Stimulated activated CD8-positive, alpha-beta memory T cell treated with anti-CD3 and anti-CD28 coated beads, Interleukin-4, amount 100 ng/mL, for 48 hours (primary cell): Measurements from ENCODE around the gene CLSTN2.

Source experiments
- DNase-seq: peaks from one replicate; pipeline ENCODE4 v3.0.0-alpha.2; 2020

The CLSTN2 gene

GRCh38 chr3:140100479-140100878, 165.5 kb downstream of the CLSTN2 start:
- DNase-seq = no peak

DNA sequence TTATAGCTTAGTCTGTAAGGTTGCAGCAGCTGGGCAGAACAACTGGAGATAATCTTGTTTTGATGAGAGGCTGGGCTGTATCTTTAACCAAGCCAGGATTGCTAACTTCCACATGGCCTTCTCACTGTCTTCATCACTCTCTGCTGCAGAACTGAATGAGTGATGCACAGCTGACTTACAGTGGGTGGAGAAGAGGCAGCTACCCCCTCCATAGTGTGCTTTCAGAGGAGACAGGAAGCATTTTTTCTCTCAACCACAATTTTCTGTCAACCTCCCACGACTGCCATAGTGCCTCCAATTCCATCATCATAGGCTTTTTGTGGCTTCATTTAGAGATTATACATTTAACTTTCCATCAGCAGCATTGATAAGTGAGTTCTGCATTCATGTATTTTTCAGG, 168.2 kb downstream of the CLSTN2 start:
- DNase-seq = no peak

DNA sequence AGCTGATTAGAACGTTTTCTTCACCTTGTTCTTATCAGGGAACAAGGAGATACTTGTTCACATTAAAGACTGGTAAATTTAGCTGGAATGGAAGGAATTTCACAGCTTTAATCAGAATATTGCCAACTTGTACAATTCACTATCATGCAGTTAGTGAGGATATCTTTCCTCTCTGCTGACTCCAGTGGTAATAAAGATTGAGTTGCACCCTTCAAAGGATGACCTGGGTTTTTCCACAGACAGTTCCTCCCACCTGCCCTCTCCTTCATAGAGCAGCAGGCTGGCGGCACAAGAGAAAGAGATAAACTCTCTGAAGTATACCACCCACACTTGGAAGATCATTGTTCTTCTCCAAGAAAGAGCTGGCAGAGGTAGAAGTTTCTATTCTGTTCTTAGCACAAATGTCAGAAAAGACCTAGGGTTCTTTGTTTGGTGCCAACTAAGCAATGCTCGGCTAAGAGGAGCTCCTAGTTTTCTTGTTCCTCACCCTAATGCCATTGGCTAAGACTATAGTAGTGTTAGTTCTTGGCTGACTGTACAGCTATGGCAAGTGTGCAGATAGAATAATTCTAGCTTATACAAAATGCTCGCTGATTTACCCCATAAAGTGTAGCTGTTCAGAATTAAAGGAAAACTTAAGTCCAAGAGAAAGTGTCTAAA, 169.1 kb downstream of the CLSTN2 start:
- no peak for DNase-seq

DNA sequence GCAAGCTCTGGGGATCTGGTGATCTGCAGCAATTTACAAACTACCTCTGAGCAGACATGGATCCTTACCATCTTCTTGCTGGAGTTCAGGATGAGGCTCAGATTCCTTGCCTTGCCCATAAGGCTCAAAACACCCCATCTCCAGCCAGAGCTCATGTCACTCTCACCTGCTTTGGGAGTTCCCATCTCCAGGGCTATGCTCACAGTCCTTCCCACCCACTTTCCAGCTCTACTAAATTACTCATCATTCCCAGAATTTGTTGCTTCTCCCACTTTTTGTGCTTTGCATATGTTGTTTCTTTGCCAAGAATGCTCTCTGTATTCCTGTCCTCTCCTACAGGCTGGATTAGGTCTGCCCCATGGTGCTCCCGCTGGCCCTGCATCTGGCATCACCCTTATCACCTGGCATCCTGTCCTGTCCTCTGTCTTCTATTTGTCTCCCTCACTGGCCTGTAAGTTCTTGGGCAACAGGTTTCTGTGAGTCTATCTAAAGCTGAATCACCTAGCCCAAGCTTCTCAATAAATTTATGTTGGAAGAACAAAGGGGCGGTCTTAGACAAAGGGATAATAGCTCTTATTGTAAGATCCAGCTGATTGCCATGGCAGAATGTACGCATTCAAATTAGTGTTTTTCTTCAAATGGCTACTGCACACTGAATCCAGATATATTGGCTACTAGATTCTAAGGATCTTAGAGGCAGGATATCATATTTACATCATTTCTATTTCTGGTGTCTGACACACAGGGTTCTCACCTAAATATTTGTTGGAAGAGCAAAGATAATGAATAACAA, 179.2 kb downstream of the CLSTN2 start:
- DNase-seq = no peak

- DNase-seq = no peak
These were observed 179.8 kb downstream of the CLSTN2 start for GRCh38 chr3:140114789-140115080.

- DNase-seq = no peak
These were observed 182.1 kb downstream of the CLSTN2 start for GRCh38 chr3:140117096-140117526.

DNA sequence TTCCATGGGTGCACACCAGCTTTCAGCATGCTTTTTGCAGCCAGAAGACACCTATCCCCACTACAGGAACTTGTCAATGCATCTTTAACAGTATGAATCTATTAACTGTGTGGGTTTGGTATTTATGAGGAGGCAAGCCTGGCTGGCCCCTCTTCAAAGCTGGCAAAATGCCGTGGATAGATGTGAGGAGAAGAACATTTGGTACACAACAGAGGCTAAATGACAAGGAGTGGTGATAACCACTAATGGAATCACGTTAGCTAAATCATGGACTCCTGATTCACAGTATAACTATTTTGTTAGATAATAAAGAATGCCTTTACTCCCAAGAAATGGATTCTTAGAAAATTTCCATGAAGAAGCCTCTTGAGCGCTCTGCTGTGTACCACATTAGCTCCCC, 187.2 kb downstream of the CLSTN2 start:
- DNase-seq = no peak

DNA sequence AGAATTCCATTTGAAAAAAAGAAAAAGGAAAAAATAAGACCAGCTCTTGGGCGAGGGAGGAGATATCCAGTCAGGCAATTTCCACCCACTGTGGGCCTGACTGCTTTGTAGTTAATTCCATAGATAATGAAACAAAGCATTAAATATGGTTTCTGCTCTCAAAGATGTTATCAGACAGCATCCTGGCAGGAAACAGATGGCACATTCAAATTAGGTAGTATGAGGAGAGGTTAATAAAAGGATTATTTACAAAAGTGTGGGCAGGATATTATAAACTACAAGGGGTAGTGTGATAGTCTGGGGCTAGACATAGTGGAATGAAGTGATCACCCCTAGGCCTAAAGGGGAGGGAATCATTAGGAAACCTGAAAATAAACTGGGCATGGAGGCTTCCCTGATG, 193.2 kb downstream of the CLSTN2 start:
- DNase-seq = no peak

DNA sequence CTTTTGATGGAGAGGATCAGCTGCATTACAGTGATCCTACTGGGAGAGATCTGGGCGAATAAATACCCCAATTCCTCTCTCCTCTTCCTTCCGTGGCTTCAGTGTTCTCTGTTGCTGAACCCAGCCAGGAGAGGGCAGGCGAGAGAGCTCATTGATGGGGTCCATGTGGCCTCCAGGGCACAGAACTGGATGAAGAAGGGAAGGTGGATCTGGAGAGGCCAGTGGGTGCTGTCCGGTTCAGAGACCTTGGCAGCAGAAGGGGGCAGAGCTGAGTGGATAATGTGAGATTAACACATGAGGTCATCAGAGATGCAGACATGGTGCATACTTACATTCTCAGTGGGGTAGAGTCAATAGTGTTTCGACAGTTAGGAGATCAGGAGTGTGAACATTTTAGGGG, 193.6 kb downstream of the CLSTN2 start:
- peak; percentile 31 for DNase-seq

DNA sequence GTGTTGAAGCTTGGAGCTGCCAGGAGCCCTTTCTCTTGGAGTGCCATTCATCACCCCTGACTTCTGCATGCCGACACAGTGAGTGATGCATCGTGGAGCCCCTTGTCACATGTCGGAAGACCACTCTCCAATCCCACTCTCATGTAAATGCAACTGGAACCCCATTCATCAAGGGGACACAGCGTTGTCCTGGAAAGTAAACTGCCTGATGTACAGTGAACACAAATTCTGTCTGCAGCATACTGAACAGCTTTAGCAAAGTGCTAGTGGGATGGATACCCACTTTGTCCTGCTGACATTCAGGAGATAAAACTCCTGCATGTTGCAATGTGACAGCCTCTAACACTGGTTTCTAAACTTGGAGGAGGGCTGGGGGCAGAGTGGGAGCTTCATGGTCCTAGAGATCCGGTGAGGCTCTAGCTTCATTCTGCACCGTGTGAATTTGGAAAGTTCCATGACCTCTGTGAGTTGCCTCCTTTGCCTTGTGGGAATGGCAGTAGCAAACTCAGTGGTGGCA, 194.8 kb downstream of the CLSTN2 start:
- DNase-seq = no peak

GRCh38 chr3:140131895-140132294, 196.9 kb downstream of the CLSTN2 start:
- DNase-seq = no peak

DNA sequence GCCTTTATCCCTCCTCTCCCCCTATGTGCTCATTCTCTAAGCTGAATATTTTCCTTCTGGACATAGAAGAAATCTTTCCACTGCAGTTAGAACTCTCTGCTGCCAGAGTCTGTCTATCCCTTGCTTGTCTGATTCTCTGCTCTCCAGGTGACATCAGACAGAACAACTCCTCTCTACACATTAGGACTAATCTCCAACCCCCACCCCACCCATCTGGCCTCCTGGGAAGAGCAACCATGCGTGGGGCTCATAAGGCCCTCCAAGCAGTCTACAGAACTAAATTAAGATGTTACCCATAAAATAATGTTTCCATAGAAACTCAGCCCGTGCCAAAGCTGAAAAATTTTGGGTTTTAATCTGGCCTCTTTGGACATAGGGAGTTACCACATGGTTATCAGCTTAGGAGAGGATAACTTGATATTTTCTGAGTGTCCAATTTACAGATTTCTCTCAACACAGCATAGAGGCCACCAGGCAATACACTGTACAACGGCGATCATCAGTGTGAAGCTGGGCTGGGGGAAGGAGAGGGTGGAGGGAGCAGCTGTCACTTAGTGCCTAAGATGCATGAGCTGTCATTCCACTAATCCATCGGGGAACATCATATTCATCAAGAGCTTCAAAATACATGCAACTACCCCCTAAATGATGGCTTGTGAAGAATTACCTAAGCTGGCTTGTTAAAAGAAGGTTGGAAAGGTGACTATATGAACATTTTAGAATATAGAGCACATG, 199.4 kb downstream of the CLSTN2 start:
- no peak for DNase-seq

DNA sequence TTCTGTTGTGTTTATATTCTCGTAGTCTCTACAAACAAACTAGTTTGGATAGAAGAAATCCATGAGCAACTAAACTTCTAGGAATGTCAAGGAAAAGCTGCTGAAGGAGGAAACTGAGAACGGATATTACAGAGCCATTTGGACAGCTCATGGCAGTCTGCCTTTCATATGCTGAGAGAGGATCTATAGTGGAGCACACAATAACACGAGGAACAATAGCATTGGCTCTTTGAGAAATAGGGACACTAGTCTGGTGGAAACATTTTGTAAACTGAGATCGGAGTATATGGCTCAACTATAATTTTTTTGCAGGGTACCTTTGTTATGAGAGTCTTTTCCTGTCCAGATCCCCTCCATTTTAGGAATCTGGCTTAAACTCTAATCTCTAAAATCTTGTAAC, 200.5 kb downstream of the CLSTN2 start:
- no peak for DNase-seq

GRCh38 chr3:140143367-140144069, 208.5 kb downstream of the CLSTN2 start:
- no peak for DNase-seq

- no peak for DNase-seq
These were observed 210.5 kb downstream of the CLSTN2 start for GRCh38 chr3:140145528-140145927.

- DNase-seq = no peak
These were observed 211.7 kb downstream of the CLSTN2 start for GRCh38 chr3:140146668-140147067.

GRCh38 chr3:140147965-140148490, 213.0 kb downstream of the CLSTN2 start:
- DNase-seq = no peak

- DNase-seq = no peak
These were observed 213.9 kb downstream of the CLSTN2 start for GRCh38 chr3:140148824-140149390.

GRCh38 chr3:140151321-140151720, 216.3 kb downstream of the CLSTN2 start:
- no peak for DNase-seq

DNA sequence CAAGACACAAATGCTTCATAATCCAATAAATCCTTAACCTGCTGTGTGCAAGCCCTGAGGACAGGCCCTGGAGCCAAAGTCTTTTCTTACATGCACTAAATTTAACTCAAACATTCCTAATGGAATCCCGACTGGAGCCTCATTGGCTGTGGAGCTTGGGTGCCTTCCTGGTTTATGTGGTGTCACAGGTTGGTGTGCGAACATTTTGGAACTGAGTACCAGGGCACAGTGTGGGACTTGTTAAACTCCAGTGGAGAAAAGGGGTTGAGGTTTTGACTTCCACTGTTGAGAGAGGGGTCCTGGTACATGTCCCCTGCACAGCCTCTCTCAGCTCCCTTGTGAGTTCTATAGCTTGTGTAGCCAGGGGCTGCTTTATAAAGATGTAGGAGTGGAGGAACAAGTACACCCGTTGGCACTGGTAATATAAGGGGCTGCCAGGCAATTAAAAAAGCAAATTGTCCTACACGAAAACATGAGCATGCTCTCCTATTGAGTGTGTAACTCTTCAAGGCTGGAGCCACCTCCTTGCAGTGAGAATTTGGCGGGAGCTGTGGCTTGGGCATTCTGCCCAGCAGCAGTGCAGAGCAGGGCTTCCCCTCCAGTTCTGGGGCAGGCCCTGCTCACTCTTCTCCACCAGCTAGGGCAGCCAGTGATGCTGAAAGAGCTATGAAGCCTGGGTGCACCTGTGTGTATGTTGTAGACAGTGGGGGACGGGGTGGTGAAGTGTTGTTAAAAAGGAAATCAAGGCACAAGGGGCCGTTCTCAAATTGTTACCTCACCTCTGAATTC, 218.1 kb downstream of the CLSTN2 start:
- no peak for DNase-seq

GRCh38 chr3:140153736-140154135, 218.8 kb downstream of the CLSTN2 start:
- no peak for DNase-seq

GRCh38 chr3:140157161-140157560, 222.2 kb downstream of the CLSTN2 start:
- no peak for DNase-seq
